ENCODE measurements around the gene PPL. TPM values are rescaled to one million over a fixed set of nuclear protein-coding genes. Genes with fewer than 3 reads are reported as not detected.
A peak's percentile ranks its signal among the peaks of the same experiment; 100 is the strongest.

PPL gene
- total and polyA plus RNA-seq, 2 of the 13 experiments (the other 11 are each of a cell fraction or from before 2014, with no cell fraction given): 5.7 to 6.6 TPM

DNA sequence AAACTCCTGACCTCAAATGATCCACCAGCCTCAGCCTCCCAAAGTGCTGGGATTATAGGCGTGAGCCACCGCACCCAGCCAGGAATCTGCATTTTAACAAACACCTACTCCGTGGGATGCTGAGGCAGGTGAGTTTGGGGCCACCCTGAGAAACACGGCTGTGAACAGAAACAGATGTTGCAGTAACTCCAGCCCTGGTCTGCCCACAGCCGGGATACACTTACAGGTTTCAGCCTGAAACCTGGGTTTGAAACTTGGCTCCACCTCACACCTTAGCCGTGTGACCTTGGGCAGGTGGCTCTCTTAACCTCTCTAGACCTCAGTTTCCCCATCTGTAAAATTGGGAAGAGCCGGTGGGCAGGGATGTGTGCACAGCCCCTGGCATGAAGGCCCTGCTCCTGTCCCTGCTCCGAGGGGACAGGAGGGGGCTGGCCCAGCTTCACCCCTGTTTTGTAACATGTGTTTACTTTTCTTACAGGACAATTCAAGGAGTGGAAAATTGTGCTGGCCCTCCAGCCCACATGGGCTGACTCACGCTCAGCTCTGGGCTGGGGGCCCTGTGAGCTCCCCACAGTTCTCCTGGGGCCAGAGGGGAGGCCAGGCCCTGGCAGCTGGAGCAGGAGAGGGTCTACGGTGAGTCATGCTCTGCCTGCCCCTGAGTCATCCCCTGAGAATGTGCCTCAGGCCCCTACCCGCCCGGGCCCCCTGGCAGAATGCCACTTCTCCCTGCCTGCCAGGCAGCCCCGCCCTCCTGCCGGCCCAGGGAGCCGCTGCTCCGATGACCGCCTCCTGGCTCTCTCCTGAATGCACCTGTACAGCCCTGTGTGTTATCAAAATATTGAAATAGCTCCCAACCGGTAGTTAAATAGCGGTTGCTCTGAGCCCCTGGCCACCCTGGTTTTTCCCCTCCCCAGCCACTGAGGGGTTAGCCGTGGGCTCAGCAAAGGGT, 7.7 kb upstream of the PPL start (continued):
- TF ChIP-seq CENPT (CRISPR knock-in tag; IDR thresholded peaks at IDR 0.05; ENCODE audit: low read depth) (no peak), SMAD1 (CRISPR knock-in tag; IDR thresholded peaks at IDR 0.05; ENCODE audit: borderline replicate concordance, low read depth) (no peak; the same call in 1 of the 2 replicates), ZNF432 (CRISPR knock-in tag; IDR thresholded peaks at IDR 0.05; ENCODE audit: borderline replicate concordance) (no peak), JDP2 (CRISPR knock-in tag; IDR thresholded peaks at IDR 0.05; ENCODE audit: borderline replicate concordance) (no peak; the same call in 1 of the 2 replicates), ZNF558 (CRISPR knock-in tag; IDR thresholded peaks at IDR 0.05; ENCODE audit: borderline replicate concordance) (no peak), ZNF451 (CRISPR knock-in tag; IDR thresholded peaks at IDR 0.05) (no peak; the same call in 1 of the 2 replicates), PAWR (CRISPR knock-in tag; IDR thresholded peaks at IDR 0.05; ENCODE audit: borderline replicate concordance) (no peak), ZNF44 (CRISPR knock-in tag; IDR thresholded peaks at IDR 0.05) (no peak), ZNF547 (CRISPR knock-in tag; IDR thresholded peaks at IDR 0.05) (no peak), TBX2 (CRISPR knock-in tag; IDR thresholded peaks at IDR 0.05; ENCODE audit: borderline replicate concordance) (peak; percentile 92), MEF2D (CRISPR knock-in tag; IDR thresholded peaks at IDR 0.05) (peak; percentile 72), ZNF12 (CRISPR knock-in tag; IDR thresholded peaks at IDR 0.05) (no peak), FOXC1 (CRISPR knock-in tag; IDR thresholded peaks at IDR 0.05; ENCODE audit: borderline replicate concordance) (0 out of 2 replicates have a peak, but pooled peaks have one; percentile 32), TMF1 (CRISPR knock-in tag; IDR thresholded peaks at IDR 0.05; ENCODE audit: low read depth) (no peak), RAD51 (IDR thresholded peaks at IDR 0.05; ENCODE audit: borderline replicate concordance) (no peak)
- TF ChIP-seq, protein P1, sequence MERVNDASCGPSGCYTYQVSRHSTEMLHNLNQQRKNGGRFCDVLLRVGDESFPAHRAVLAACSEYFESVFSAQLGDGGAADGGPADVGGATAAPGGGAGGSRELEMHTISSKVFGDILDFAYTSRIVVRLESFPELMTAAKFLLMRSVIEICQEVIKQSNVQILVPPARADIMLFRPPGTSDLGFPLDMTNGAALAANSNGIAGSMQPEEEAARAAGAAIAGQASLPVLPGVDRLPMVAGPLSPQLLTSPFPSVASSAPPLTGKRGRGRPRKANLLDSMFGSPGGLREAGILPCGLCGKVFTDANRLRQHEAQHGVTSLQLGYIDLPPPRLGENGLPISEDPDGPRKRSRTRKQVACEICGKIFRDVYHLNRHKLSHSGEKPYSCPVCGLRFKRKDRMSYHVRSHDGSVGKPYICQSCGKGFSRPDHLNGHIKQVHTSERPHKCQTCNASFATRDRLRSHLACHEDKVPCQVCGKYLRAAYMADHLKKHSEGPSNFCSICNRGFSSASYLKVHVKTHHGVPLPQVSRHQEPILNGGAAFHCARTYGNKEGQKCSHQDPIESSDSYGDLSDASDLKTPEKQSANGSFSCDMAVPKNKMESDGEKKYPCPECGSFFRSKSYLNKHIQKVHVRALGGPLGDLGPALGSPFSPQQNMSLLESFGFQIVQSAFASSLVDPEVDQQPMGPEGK (CRISPR knock-in tag; IDR thresholded peaks at IDR 0.05): peak; percentile 100
- TF ChIP-seq, protein P2, sequence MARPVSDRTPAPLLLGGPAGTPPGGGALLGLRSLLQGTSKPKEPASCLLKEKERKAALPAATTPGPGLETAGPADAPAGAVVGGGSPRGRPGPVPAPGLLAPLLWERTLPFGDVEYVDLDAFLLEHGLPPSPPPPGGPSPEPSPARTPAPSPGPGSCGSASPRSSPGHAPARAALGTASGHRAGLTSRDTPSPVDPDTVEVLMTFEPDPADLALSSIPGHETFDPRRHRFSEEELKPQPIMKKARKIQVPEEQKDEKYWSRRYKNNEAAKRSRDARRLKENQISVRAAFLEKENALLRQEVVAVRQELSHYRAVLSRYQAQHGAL (CRISPR knock-in tag; IDR thresholded peaks at IDR 0.05; ENCODE audit: not compliant biosample characterization): no peak
- TF ChIP-seq, protein P3, sequence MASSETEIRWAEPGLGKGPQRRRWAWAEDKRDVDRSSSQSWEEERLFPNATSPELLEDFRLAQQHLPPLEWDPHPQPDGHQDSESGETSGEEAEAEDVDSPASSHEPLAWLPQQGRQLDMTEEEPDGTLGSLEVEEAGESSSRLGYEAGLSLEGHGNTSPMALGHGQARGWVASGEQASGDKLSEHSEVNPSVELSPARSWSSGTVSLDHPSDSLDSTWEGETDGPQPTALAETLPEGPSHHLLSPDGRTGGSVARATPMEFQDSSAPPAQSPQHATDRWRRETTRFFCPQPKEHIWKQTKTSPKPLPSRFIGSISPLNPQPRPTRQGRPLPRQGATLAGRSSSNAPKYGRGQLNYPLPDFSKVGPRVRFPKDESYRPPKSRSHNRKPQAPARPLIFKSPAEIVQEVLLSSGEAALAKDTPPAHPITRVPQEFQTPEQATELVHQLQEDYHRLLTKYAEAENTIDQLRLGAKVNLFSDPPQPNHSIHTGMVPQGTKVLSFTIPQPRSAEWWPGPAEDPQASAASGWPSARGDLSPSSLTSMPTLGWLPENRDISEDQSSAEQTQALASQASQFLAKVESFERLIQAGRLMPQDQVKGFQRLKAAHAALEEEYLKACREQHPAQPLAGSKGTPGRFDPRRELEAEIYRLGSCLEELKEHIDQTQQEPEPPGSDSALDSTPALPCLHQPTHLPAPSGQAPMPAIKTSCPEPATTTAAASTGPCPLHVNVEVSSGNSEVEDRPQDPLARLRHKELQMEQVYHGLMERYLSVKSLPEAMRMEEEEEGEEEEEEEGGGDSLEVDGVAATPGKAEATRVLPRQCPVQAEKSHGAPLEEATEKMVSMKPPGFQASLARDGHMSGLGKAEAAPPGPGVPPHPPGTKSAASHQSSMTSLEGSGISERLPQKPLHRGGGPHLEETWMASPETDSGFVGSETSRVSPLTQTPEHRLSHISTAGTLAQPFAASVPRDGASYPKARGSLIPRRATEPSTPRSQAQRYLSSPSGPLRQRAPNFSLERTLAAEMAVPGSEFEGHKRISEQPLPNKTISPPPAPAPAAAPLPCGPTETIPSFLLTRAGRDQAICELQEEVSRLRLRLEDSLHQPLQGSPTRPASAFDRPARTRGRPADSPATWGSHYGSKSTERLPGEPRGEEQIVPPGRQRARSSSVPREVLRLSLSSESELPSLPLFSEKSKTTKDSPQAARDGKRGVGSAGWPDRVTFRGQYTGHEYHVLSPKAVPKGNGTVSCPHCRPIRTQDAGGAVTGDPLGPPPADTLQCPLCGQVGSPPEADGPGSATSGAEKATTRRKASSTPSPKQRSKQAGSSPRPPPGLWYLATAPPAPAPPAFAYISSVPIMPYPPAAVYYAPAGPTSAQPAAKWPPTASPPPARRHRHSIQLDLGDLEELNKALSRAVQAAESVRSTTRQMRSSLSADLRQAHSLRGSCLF (CRISPR knock-in tag; IDR thresholded peaks at IDR 0.05; ENCODE audit: borderline replicate concordance): no peak
- TF ChIP-seq, protein P4, sequence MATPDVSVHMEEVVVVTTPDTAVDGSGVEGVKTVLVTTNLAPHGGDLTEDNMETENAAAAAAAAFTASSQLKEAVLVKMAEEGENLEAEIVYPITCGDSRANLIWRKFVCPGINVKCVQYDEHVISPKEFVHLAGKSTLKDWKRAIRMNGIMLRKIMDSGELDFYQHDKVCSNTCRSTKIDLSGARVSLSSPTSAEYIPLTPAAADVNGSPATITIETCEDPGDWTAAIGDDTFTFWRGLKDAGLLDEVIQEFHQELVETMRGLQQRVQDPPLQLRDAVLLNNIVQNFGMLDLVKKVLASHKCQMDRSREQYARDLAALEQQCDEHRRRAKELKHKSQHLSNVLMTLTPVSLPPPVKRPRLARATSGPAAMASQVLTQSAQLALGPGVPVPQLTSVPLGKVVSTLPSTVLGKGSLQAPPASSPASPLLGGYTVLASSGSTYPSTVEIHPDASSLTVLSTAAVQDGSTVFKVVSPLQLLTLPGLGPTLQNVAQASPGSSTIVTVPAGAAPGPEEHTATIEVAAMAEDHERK (CRISPR knock-in tag; IDR thresholded peaks at IDR 0.05; ENCODE audit: low read depth): no peak

Data from HepG2 (cell line).